ENCODE measurements around the gene IQCH. TPM values are rescaled to one million over a fixed set of nuclear protein-coding genes. Genes with fewer than 3 reads are reported as not detected.

IQCH gene
- total RNA-seq, 1 experiment from 2014 or later = 1.1 TPM

- Histone ChIP-seq H3K18ac (ENCODE audit: insufficient read length, low read depth, low read length) (no peak overlapping the region), H3K9me3 (ENCODE audit: control insufficient read depth, low read depth, low read length) (no peaks in the 10 kb centered on the region), H3K27ac (ENCODE audit: insufficient read length, low read depth, low read length) (no peak overlapping the region), H4K20me1 (ENCODE audit: control insufficient read depth, insufficient read depth, insufficient read length) (no peaks in the 10 kb centered on the region), H3K23ac (ENCODE audit: insufficient read length, low read depth, low read length) (no peak overlapping the region), H3K79me1 (ENCODE audit: insufficient read depth, low read depth, low read length, poor library complexity, severe bottlenecking) (no peaks in the 10 kb centered on the region), H2AFZ (ENCODE audit: low read length) (no peak overlapping the region), H2AK5ac (ENCODE audit: insufficient read length, low read length) (no peak overlapping the region), H3K4me1 (ENCODE audit: insufficient read depth, low read length) (no peaks in the 10 kb centered on the region), H3K27me3 (ENCODE audit: insufficient read depth, low read length) (no peaks in the 10 kb centered on the region), H3K79me2 (ENCODE audit: insufficient read depth, low read length) (no peaks in the 10 kb centered on the region), H2BK15ac (ENCODE audit: low read depth, low read length) (no peak overlapping the region), H3K4me2 (ENCODE audit: insufficient read depth, insufficient read length, low read length) (no peak overlapping the region), H2BK20ac (ENCODE audit: low read depth, low read length, poor library complexity, severe bottlenecking) (no peak overlapping the region), H3K4ac (ENCODE audit: low read depth, low read length) (no peak overlapping the region), H2BK5ac (ENCODE audit: insufficient read length, low read length) (no peak overlapping the region), H3K56ac (ENCODE audit: insufficient read length, low read depth, low read length) (no peak overlapping the region), H4K5ac (ENCODE audit: insufficient read length, low read depth, low read length) (no peak overlapping the region), H3K9ac (ENCODE audit: extremely low read depth, insufficient read length, low read length) (no peak overlapping the region), H2BK12ac (ENCODE audit: insufficient read length, low read depth, low read length) (no peak overlapping the region), H2BK120ac (ENCODE audit: low read depth, low read length, poor library complexity, severe bottlenecking) (no peak overlapping the region), H4K91ac (ENCODE audit: insufficient read length, low read depth, low read length) (no peak overlapping the region), H4K8ac (replicated peaks; ENCODE audit: insufficient read length, low read depth, low read length) (no peak overlapping the region), H3K14ac (ENCODE audit: insufficient read depth, low read length) (no peak overlapping the region), H3K23me2 (ENCODE audit: insufficient read length, low read depth, low read length, poor library complexity, severe bottlenecking) (no peaks in the 10 kb centered on the region), H3T11ph (ENCODE audit: low read length) (no peak overlapping the region)
- H3K4me1 Mint-ChIP-seq = peaks cover 0 to 6% of the 10 kb centered on the region in 2 experiments; a peak in 3 of 4 replicates
- H3K4me3 Mint-ChIP-seq = no peak overlapping the region
- H3K27ac Mint-ChIP-seq = no peak overlapping the region
- H3K36me3 Mint-ChIP-seq (ENCODE audit: insufficient read depth in 1 of 3, low read depth in 3 of 3) = no peaks in the 10 kb centered on the region
- WGBS (ENCODE audit: extremely low coverage, insufficient read length, low lambda C conversion rate) = no CpG with 5 or more reads among the region's 8 CpGs
- TF ChIP-seq, protein P1, sequence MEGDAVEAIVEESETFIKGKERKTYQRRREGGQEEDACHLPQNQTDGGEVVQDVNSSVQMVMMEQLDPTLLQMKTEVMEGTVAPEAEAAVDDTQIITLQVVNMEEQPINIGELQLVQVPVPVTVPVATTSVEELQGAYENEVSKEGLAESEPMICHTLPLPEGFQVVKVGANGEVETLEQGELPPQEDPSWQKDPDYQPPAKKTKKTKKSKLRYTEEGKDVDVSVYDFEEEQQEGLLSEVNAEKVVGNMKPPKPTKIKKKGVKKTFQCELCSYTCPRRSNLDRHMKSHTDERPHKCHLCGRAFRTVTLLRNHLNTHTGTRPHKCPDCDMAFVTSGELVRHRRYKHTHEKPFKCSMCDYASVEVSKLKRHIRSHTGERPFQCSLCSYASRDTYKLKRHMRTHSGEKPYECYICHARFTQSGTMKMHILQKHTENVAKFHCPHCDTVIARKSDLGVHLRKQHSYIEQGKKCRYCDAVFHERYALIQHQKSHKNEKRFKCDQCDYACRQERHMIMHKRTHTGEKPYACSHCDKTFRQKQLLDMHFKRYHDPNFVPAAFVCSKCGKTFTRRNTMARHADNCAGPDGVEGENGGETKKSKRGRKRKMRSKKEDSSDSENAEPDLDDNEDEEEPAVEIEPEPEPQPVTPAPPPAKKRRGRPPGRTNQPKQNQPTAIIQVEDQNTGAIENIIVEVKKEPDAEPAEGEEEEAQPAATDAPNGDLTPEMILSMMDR (conservative IDR thresholded peaks at IDR 0.05) = no peak
- H3K9me3 Mint-ChIP-seq = no peaks in the 10 kb centered on the region
- no peaks in the 10 kb centered on the region; the same call in 1 of the 2 replicates for H3K27me3 Mint-ChIP-seq (ENCODE audit: low read depth)
- no peak for DNase-seq
Measured at GRCh38 chr15:67381416-67382045, 126.9 kb downstream of the IQCH start.

Data from H9 (cell line).